Activated CD8-positive, alpha-beta T cell treated with anti-CD3 and anti-CD28 coated beads, Interleukin-2, amount 10 ng/mL, durations not matched to agents 7 days and 5 days (primary cell): Measurements from ENCODE around the gene GAB2. TPM values are rescaled to one million over a fixed set of nuclear protein-coding genes. Genes with fewer than 3 reads are reported as not detected.
"Not testable (repeated sequence)": the region's sequence is repeated elsewhere in the genome, so short reads cannot be mapped to it uniquely, and the experiment has no call there.

ENCODE experiments used
- ATAC-seq: fragments of 150-1000 bp; cut with Tn5 transposase; one replicate; pipeline ENCODE4 v1.10.0; 2021; ENCODE audit warnings: moderate library complexity
- CTCF ChIA-PET: fragments of 350-600 bp; sonication (Branson Sonifier 250); formaldehyde crosslinking; loops from one replicate; lab custom pipeline; 2021; ENCODE audit warnings: antibody characterized with exemption; lab: Charles Lee
- POLR2A ChIA-PET: fragments of 350-600 bp; sonication (Branson Sonifier 250); formaldehyde crosslinking; loops from one replicate; lab custom pipeline; 2021; ENCODE audit warnings: antibody characterized with exemption; lab: Charles Lee
- DNase-seq: peaks from one replicate; pipeline ENCODE4 v3.0.0-alpha.2; 2020
- H3K27ac Mint-ChIP-seq: one replicate; pipeline ENCODE4 v1.8.0; 2021; ENCODE audit warnings: mild to moderate bottlenecking, mixed read lengths
- H3K27me3 Mint-ChIP-seq: one replicate; pipeline ENCODE4 v1.8.0; 2021; ENCODE audit warnings: low read depth, mixed read lengths
- H3K36me3 Mint-ChIP-seq: one replicate; pipeline ENCODE4 v1.8.0; 2021; ENCODE audit warnings: low read depth, mixed read lengths
- H3K4me1 Mint-ChIP-seq: one replicate; pipeline ENCODE4 v1.8.0; 2021; ENCODE audit warnings: low read depth, mixed read lengths
- H3K4me3 Mint-ChIP-seq: one replicate; pipeline ENCODE4 v1.8.0; 2021; ENCODE audit warnings: mild to moderate bottlenecking, mixed read lengths
- H3K9me3 Mint-ChIP-seq: one replicate; pipeline ENCODE4 v1.8.0; 2022; ENCODE audit warnings: mixed read lengths; ENCODE audit not compliant: insufficient read depth
- total RNA-seq, 2 experiments: library from RNA; stranded (reverse); gene quantifications; one replicate each; pipeline ENCODE4 v1.2.3, GENCODE V29; 2021

Gene GAB2
- total RNA-seq = 1 to 10 TPM; 7.6 to 9.8 TPM

GRCh38 chr11:78417175-78417887, at the start of gene GAB2:
Gene GAB2, minus strand, starts transcription at chr11:78417820. Its CDS starts 100 bp downstream, at chr11:78417720.
- no peaks in the 10 kb centered on the region for H3K9me3 Mint-ChIP-seq
- H3K27me3 Mint-ChIP-seq = peaks cover 25% of the 10 kb centered on the region
- H3K36me3 Mint-ChIP-seq = no peaks in the 10 kb centered on the region
- ChIA-PET CTCF (interaction anchor here (0.6 to 7.2 kb wide), 17 partner anchors 12 to 278 kb away, joined by 3 to 136 read pairs (median 6); partner anchors contain the start of genes ALG8 and NARS2), POLR2A (interaction anchor here (0.7 to 1.9 kb wide), 8 partner anchors 11 to 423 kb away, joined by 3 to 6 read pairs (median 4); partner anchors contain the start of genes ALG8 and INTS4)
- no peak for ATAC-seq
- peak; percentile 30 for DNase-seq
- peak within 1 kb of the TSS; percentile 93 for H3K4me3 Mint-ChIP-seq
- H3K4me1 Mint-ChIP-seq = peaks cover 43% of the 10 kb centered on the region
- peak within 1 kb of the TSS; percentile 84 for H3K27ac Mint-ChIP-seq

- H3K4me1 Mint-ChIP-seq = peaks cover 32% of the 10 kb centered on the region
- ChIA-PET POLR2A (no interaction called here), CTCF (interaction anchor here (1.1 kb wide), 1 partner anchor 36 kb away, joined by 3 read pairs; no protein-coding TSS in a partner anchor)
- no peaks in the 10 kb centered on the region for H3K27me3 Mint-ChIP-seq
- H3K36me3 Mint-ChIP-seq = peaks cover 23% of the 10 kb centered on the region
- no peak overlapping the region for H3K4me3 Mint-ChIP-seq
- ATAC-seq (no peak), DNase-seq (no peak)
- no peak overlapping the region for H3K27ac Mint-ChIP-seq
- H3K9me3 Mint-ChIP-seq = no peaks in the 10 kb centered on the region
Observed at GRCh38 chr11:78467370-78467769, 49.8 kb upstream of the GAB2 start.

- POLR2A ChIA-PET = interaction anchor here (0.8 to 1.3 kb wide), 3 partner anchors 12 to 263 kb away, joined by 3 to 4 read pairs (median 3); partner anchors contain the start of gene GAB2
- CTCF ChIA-PET = interaction anchor here (0.6 to 3.0 kb wide), 7 partner anchors 12 to 99 kb away, joined by 3 to 17 read pairs (median 4); partner anchors contain the start of gene GAB2
- DNase-seq = peak; percentile 68
Observed at GRCh38 chr11:78465169-78465942, 47.7 kb upstream of the GAB2 start.

GRCh38 chr11:78464787-78465168, 47.2 kb upstream of the GAB2 start:
- not testable (repeated sequence) for H3K9me3 Mint-ChIP-seq, H3K27me3 Mint-ChIP-seq, H3K4me3 Mint-ChIP-seq, ATAC-seq, DNase-seq
- peaks cover 37% of the 10 kb centered on the region for H3K36me3 Mint-ChIP-seq
- peaks cover 34% of the 10 kb centered on the region for H3K4me1 Mint-ChIP-seq
- ChIA-PET POLR2A (interaction anchor here (0.6 to 1.3 kb wide), 4 partner anchors 11 to 262 kb away, joined by 3 to 4 read pairs (median 4); partner anchors contain the start of gene GAB2), CTCF (interaction anchor here (0.8 to 3.0 kb wide), 7 partner anchors 11 to 100 kb away, joined by 3 to 17 read pairs (median 4); partner anchors contain the start of gene GAB2)
- peak overlapping the region; percentile 89 for H3K27ac Mint-ChIP-seq

More at GRCh38 chr11:78465169-78465942, 47.7 kb upstream of the GAB2 start:
- peak overlapping the region; percentile 63 for H3K4me3 Mint-ChIP-seq
- H3K36me3 Mint-ChIP-seq = peaks cover 33% of the 10 kb centered on the region
- H3K27me3 Mint-ChIP-seq = no peaks in the 10 kb centered on the region
- H3K27ac Mint-ChIP-seq = peak overlapping the region; percentile 89
- peak; percentile 99 for ATAC-seq
- no peaks in the 10 kb centered on the region for H3K9me3 Mint-ChIP-seq
- peaks cover 35% of the 10 kb centered on the region for H3K4me1 Mint-ChIP-seq

GRCh38 chr11:78460471-78460870, 42.9 kb upstream of the GAB2 start:
- H3K4me1 Mint-ChIP-seq = peaks cover 23% of the 10 kb centered on the region
- ATAC-seq (no peak), DNase-seq (no peak)
- no peaks in the 10 kb centered on the region for H3K9me3 Mint-ChIP-seq
- no peak overlapping the region for H3K4me3 Mint-ChIP-seq
- ChIA-PET CTCF (no interaction called here), POLR2A (no interaction called here)
- no peak overlapping the region for H3K27ac Mint-ChIP-seq
- H3K36me3 Mint-ChIP-seq = peaks cover 41% of the 10 kb centered on the region
- no peaks in the 10 kb centered on the region for H3K27me3 Mint-ChIP-seq

- Mint-ChIP-seq H3K27me3 (no peaks in the 10 kb centered on the region), H3K36me3 (peaks cover 43% of the 10 kb centered on the region), H3K4me3 (no peak overlapping the region), H3K27ac (no peak overlapping the region), H3K9me3 (no peaks in the 10 kb centered on the region), H3K4me1 (peaks cover 18% of the 10 kb centered on the region)
- DNase-seq = no peak
- no peak for ATAC-seq
- CTCF ChIA-PET = no interaction called here
- POLR2A ChIA-PET = no interaction called here
Observed at GRCh38 chr11:78459738-78460137, 42.1 kb upstream of the GAB2 start.

- H3K27ac Mint-ChIP-seq = no peak overlapping the region
- H3K4me1 Mint-ChIP-seq = peaks cover 24% of the 10 kb centered on the region
- no peak overlapping the region for H3K4me3 Mint-ChIP-seq
- H3K36me3 Mint-ChIP-seq = peaks cover 33% of the 10 kb centered on the region
- no peak for DNase-seq
- no peaks in the 10 kb centered on the region for H3K9me3 Mint-ChIP-seq
- ChIA-PET CTCF (interaction anchor here (1.6 kb wide), 1 partner anchor 37 kb away, joined by 6 read pairs; no protein-coding TSS in a partner anchor), POLR2A (no interaction called here)
- ATAC-seq = no peak
- no peaks in the 10 kb centered on the region for H3K27me3 Mint-ChIP-seq
Observed at GRCh38 chr11:78457448-78457847, 39.8 kb upstream of the GAB2 start.

- Mint-ChIP-seq H3K4me1 (peaks cover 24% of the 10 kb centered on the region), H3K4me3 (no peak overlapping the region), H3K27me3 (no peaks in the 10 kb centered on the region), H3K9me3 (no peaks in the 10 kb centered on the region), H3K27ac (peak overlapping the region; percentile 31), H3K36me3 (peaks cover 10% of the 10 kb centered on the region)
- DNase-seq (no peak), ATAC-seq (peak; percentile 51)
- CTCF ChIA-PET = interaction anchor here (0.7 to 2.6 kb wide), 6 partner anchors 10 to 219 kb away, joined by 3 to 10 read pairs (median 6); partner anchors contain the start of gene GAB2
- POLR2A ChIA-PET = interaction anchor here (0.9 kb wide), 1 partner anchor 11 kb away, joined by 4 read pairs; no protein-coding TSS in a partner anchor
Observed at GRCh38 chr11:78453140-78453935, 35.7 kb upstream of the GAB2 start.

GRCh38 chr11:78451371-78452150, 33.9 kb upstream of the GAB2 start:
- DNase-seq (no peak), ATAC-seq (no peak)
- Mint-ChIP-seq H3K27me3 (no peaks in the 10 kb centered on the region), H3K4me1 (peaks cover 24% of the 10 kb centered on the region), H3K36me3 (peaks cover 7% of the 10 kb centered on the region), H3K9me3 (no peaks in the 10 kb centered on the region), H3K27ac (no peak overlapping the region), H3K4me3 (no peak overlapping the region)
- ChIA-PET CTCF (interaction anchor here (0.8 to 2.6 kb wide), 6 partner anchors 20 to 114 kb away, joined by 3 to 10 read pairs (median 6); partner anchors contain the start of gene GAB2), POLR2A (interaction anchor here (0.7 kb wide), 1 partner anchor 20 kb away, joined by 3 read pairs; no protein-coding TSS in a partner anchor)

- DNase-seq (no peak), ATAC-seq (no peak)
- Mint-ChIP-seq H3K27me3 (no peaks in the 10 kb centered on the region), H3K4me1 (peaks cover 24% of the 10 kb centered on the region), H3K36me3 (peaks cover 5% of the 10 kb centered on the region), H3K27ac (no peak overlapping the region), H3K4me3 (no peak overlapping the region), H3K9me3 (no peaks in the 10 kb centered on the region)
- ChIA-PET POLR2A (no interaction called here), CTCF (interaction anchor here (1.7 kb wide), 1 partner anchor 30 kb away, joined by 7 read pairs; no protein-coding TSS in a partner anchor)
Observed at GRCh38 chr11:78450866-78451265, 33.2 kb upstream of the GAB2 start.
